ENCODE measurements around the gene GTF2I.
"Not testable (repeated sequence)": the region's sequence is repeated elsewhere in the genome, so short reads cannot be mapped to it uniquely, and the experiment has no call there.

The GTF2I gene

GRCh38 chr7:74773760-74774750 lies 116.5 kb downstream of the GTF2I start, which contains the start of gene NCF1:
Gene NCF1, plus strand, starts transcription at chr7:74774011. Its CDS starts 21 bp downstream, at chr7:74774032.
- H3K27ac Mint-ChIP-seq, H3K4me3 Mint-ChIP-seq, H3K4me1 Mint-ChIP-seq, H3K9me3 Mint-ChIP-seq, DNase-seq, H3K27me3 Mint-ChIP-seq: not testable (repeated sequence)
- peak; percentile 28 for ATAC-seq

- not testable (repeated sequence) for ATAC-seq, DNase-seq, H3K4me1 Mint-ChIP-seq, H3K27me3 Mint-ChIP-seq, H3K27ac Mint-ChIP-seq, H3K9me3 Mint-ChIP-seq, H3K4me3 Mint-ChIP-seq
These were observed 117.6 kb downstream of the GTF2I start for GRCh38 chr7:74775111-74775510.

GRCh38 chr7:74779053-74779452 lies 121.5 kb downstream of the GTF2I start:
- DNase-seq, H3K9me3 Mint-ChIP-seq, H3K27me3 Mint-ChIP-seq, H3K4me1 Mint-ChIP-seq, ATAC-seq, H3K4me3 Mint-ChIP-seq, H3K27ac Mint-ChIP-seq: not testable (repeated sequence)

- not testable (repeated sequence) for ATAC-seq, H3K4me3 Mint-ChIP-seq, H3K27me3 Mint-ChIP-seq, DNase-seq, H3K9me3 Mint-ChIP-seq, H3K4me1 Mint-ChIP-seq, H3K27ac Mint-ChIP-seq
These were observed 124.2 kb downstream of the GTF2I start for GRCh38 chr7:74781746-74782145.

- H3K4me1 Mint-ChIP-seq, H3K27ac Mint-ChIP-seq, ATAC-seq, DNase-seq, H3K9me3 Mint-ChIP-seq, H3K4me3 Mint-ChIP-seq, H3K27me3 Mint-ChIP-seq: not testable (repeated sequence)
These were observed 126.1 kb downstream of the GTF2I start for GRCh38 chr7:74783595-74783994.

- H3K27me3 Mint-ChIP-seq, H3K4me1 Mint-ChIP-seq, H3K9me3 Mint-ChIP-seq, H3K27ac Mint-ChIP-seq: not testable (repeated sequence)
- peak overlapping the region in 1 of 2 donors; percentile 19 for H3K4me3 Mint-ChIP-seq
- DNase-seq (peak; percentile 97 to 99), ATAC-seq (peak; percentile 92)
These were observed 131.0 kb downstream of the GTF2I start for GRCh38 chr7:74788369-74789150.

GRCh38 chr7:74789200-74789736 lies 131.8 kb downstream of the GTF2I start:
- H3K4me1 Mint-ChIP-seq, H3K27me3 Mint-ChIP-seq, H3K27ac Mint-ChIP-seq, DNase-seq, H3K4me3 Mint-ChIP-seq, H3K9me3 Mint-ChIP-seq: not testable (repeated sequence)
- peak; percentile 11 for ATAC-seq

GRCh38 chr7:74797848-74798622 lies 140.5 kb downstream of the GTF2I start:
- not testable (repeated sequence) for H3K4me1 Mint-ChIP-seq, DNase-seq, H3K4me3 Mint-ChIP-seq, H3K27ac Mint-ChIP-seq, H3K9me3 Mint-ChIP-seq, H3K27me3 Mint-ChIP-seq
- peak; percentile 13 for ATAC-seq

- not testable (repeated sequence) for H3K27me3 Mint-ChIP-seq, H3K27ac Mint-ChIP-seq, DNase-seq, H3K4me3 Mint-ChIP-seq, H3K4me1 Mint-ChIP-seq, H3K9me3 Mint-ChIP-seq
- ATAC-seq: peak; percentile 31
These were observed 141.1 kb downstream of the GTF2I start for GRCh38 chr7:74798644-74799043.
